ENCODE data around the gene PTH2. TPM values are rescaled to one million over a fixed set of nuclear protein-coding genes. Genes with fewer than 3 reads are reported as not detected.

Gene PTH2
- polyA plus RNA-seq, 1 donor (not counting 4 experiments of a cell fraction or from before 2014, with no cell fraction given), result not detected

DNA sequence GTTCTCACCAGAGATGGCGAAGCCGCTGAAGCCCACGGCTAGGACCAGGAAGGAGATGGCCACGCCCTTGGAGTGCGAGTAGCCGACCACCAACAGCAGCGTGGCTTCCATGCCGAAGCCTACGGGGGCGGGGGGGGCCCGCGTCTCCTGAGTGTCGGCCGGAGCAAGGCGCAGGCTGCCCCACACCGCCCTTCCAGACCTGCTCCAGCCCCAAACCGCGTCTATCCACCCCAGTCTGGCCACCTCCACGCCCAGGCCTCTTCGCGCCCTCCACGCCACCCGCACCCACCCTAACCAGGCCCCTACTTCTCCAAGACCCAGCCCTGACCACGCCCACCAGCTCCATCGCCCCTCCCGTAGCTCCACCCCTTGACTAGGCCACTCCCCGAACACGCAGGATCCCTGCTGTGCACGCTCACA, 8.1 kb upstream of the PTH2 start:
- no peak overlapping the region for H2AFZ ChIP-seq (ENCODE audit: control insufficient read depth, low read length)
- no peak overlapping the region for H3K4me3 ChIP-seq (ENCODE audit: control insufficient read depth in 2 of 3, extremely low read depth in 1 of 3, insufficient read depth in 2 of 3, low read depth in 1 of 3, low read length in 3 of 3)
- FAIRE-seq (no peak), DNase-seq (ENCODE audit: low read depth, low spot score) (no peak)
- no peaks in the 10 kb centered on the region for H3K9me1 ChIP-seq (ENCODE audit: control insufficient read depth, extremely low read depth, insufficient read depth, low read length)
- H3K79me2 ChIP-seq (ENCODE audit: control insufficient read depth, insufficient read depth, low read length), result no peaks in the 10 kb centered on the region
- no peak overlapping the region for H3K27ac ChIP-seq (ENCODE audit: control insufficient read depth, insufficient read depth, low read length)
- H3K9me3 ChIP-seq (ENCODE audit: control insufficient read depth, low read depth, low read length), result no peaks in the 10 kb centered on the region
- H3K36me3 ChIP-seq (ENCODE audit: control insufficient read depth in 2 of 2, extremely low read depth in 1 of 2, insufficient read depth in 2 of 2, low read length in 2 of 2), result no peaks in the 10 kb centered on the region
- H3K27me3 ChIP-seq (ENCODE audit: control insufficient read depth, extremely low read depth, insufficient read depth, low read length), result peaks cover 92% of the 10 kb centered on the region
- dilution Hi-C loops (cut with MboI; ENCODE audit: extremely low pct_ligation_motif_present, low sequenced_read_pairs), result no loop called here
- no peak overlapping the region for H3K9ac ChIP-seq (ENCODE audit: control insufficient read depth, extremely low read depth, insufficient read depth, low read length)
- H4K20me1 ChIP-seq (ENCODE audit: control insufficient read depth, extremely low read depth, insufficient read depth, low read length), result no peaks in the 10 kb centered on the region
- H3K4me2 ChIP-seq (ENCODE audit: control insufficient read depth, extremely low read depth, insufficient read depth, low read depth, low read length), result no peak overlapping the region
- no peak for TF ChIP-seq EZH2 (IDR thresholded peaks at IDR 0.05; ENCODE audit: low read length)
- TF ChIP-seq, protein P1, sequence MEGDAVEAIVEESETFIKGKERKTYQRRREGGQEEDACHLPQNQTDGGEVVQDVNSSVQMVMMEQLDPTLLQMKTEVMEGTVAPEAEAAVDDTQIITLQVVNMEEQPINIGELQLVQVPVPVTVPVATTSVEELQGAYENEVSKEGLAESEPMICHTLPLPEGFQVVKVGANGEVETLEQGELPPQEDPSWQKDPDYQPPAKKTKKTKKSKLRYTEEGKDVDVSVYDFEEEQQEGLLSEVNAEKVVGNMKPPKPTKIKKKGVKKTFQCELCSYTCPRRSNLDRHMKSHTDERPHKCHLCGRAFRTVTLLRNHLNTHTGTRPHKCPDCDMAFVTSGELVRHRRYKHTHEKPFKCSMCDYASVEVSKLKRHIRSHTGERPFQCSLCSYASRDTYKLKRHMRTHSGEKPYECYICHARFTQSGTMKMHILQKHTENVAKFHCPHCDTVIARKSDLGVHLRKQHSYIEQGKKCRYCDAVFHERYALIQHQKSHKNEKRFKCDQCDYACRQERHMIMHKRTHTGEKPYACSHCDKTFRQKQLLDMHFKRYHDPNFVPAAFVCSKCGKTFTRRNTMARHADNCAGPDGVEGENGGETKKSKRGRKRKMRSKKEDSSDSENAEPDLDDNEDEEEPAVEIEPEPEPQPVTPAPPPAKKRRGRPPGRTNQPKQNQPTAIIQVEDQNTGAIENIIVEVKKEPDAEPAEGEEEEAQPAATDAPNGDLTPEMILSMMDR (optimal IDR thresholded peaks at IDR 0.05 in 1 of 3, IDR thresholded peaks at IDR 0.05 in 1 of 3, conservative IDR thresholded peaks at IDR 0.05 in 1 of 3; ENCODE audit: extremely low read depth in 1 of 3, insufficient read depth in 2 of 3, low read length in 3 of 3), result no peak
- H3K4me1 ChIP-seq (ENCODE audit: control insufficient read depth, extremely low read depth, insufficient read depth, low read length), result peaks cover 7% of the 10 kb centered on the region

DNA sequence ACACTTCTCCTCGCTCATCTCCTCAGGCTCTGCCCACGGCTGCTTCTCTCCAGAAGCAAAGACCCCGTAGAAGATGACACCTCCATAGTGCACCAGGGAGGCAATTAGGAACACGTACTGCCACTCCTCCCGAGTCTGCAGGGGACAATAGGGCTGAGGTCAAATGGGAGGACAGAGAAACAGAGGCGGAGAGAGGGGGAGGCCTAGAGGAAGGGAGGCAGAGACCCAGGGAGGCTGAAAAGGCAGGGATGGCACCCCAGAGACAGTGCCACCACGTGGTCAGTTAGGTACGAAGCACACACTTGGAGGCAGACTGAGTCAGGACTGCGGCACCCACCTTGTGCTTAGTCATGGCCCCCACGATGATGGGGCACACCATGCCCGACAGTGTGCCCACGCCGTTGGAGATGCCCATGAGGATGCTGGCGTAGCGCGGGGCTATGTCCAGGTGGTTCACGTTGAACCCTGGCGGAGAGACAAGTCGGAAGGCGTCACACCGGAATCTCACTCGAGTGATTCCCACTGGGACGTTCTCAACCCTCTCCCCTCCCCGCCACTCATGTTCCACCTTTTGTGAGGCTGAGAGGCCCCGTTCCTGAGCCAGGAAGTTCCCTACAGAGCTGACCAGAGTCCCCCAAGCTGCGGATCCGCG, 7.6 kb upstream of the PTH2 start:
- peaks cover 7% of the 10 kb centered on the region for H3K4me1 ChIP-seq (ENCODE audit: control insufficient read depth, extremely low read depth, insufficient read depth, low read length)
- no peaks in the 10 kb centered on the region for H3K9me3 ChIP-seq (ENCODE audit: control insufficient read depth, low read depth, low read length)
- dilution Hi-C loops (cut with MboI; ENCODE audit: extremely low pct_ligation_motif_present, low sequenced_read_pairs), result no loop called here
- H4K20me1 ChIP-seq (ENCODE audit: control insufficient read depth, extremely low read depth, insufficient read depth, low read length), result no peaks in the 10 kb centered on the region
- H2AFZ ChIP-seq (ENCODE audit: control insufficient read depth, low read length), result no peak overlapping the region
- no peaks in the 10 kb centered on the region for H3K9me1 ChIP-seq (ENCODE audit: control insufficient read depth, extremely low read depth, insufficient read depth, low read length)
- DNase-seq (ENCODE audit: low read depth, low spot score) (no peak), FAIRE-seq (no peak)
- no peak for TF ChIP-seq EZH2 (IDR thresholded peaks at IDR 0.05; ENCODE audit: low read length)
- TF ChIP-seq, protein P1 (optimal IDR thresholded peaks at IDR 0.05 in 1 of 3, IDR thresholded peaks at IDR 0.05 in 1 of 3, conservative IDR thresholded peaks at IDR 0.05 in 1 of 3; ENCODE audit: extremely low read depth in 1 of 3, insufficient read depth in 2 of 3, low read length in 3 of 3), result peak; percentile 34 to 73 (median 36)
- H3K79me2 ChIP-seq (ENCODE audit: control insufficient read depth, insufficient read depth, low read length), result no peaks in the 10 kb centered on the region
- peaks cover 92% of the 10 kb centered on the region for H3K27me3 ChIP-seq (ENCODE audit: control insufficient read depth, extremely low read depth, insufficient read depth, low read length)
- H3K36me3 ChIP-seq (ENCODE audit: control insufficient read depth in 2 of 2, extremely low read depth in 1 of 2, insufficient read depth in 2 of 2, low read length in 2 of 2), result no peaks in the 10 kb centered on the region
- no peak overlapping the region for H3K27ac ChIP-seq (ENCODE audit: control insufficient read depth, insufficient read depth, low read length)
- H3K4me2 ChIP-seq (ENCODE audit: control insufficient read depth, extremely low read depth, insufficient read depth, low read depth, low read length), result no peak overlapping the region
- H3K4me3 ChIP-seq (ENCODE audit: control insufficient read depth in 2 of 3, extremely low read depth in 1 of 3, insufficient read depth in 2 of 3, low read depth in 1 of 3, low read length in 3 of 3), result no peak overlapping the region
- H3K9ac ChIP-seq (ENCODE audit: control insufficient read depth, extremely low read depth, insufficient read depth, low read length), result no peak overlapping the region

All from keratinocyte (primary cell).